GM23338 (cell line): ENCODE results near the gene DIP2C. TPM values are rescaled to one million over a fixed set of nuclear protein-coding genes. Genes with fewer than 3 reads are reported as not detected.

ENCODE experiments used
- ATAC-seq: fragments of 200-7000 bp; cut with Tn5 transposase; 3 replicates; pipeline ENCODE4 v1.9.1; 2020
- DNase-seq: peaks from one replicate; pipeline ENCODE4 v3.0.0-alpha.2; 2015; ENCODE audit warnings: low spot score
- H2AFZ ChIP-seq: fragments of 200-600 bp; sonication (generic); 2 replicates; pipeline ENCODE4 v1.8.0; 2016; ENCODE audit warnings: antibody characterized with exemption, mild to moderate bottlenecking, moderate library complexity
- H3F3A ChIP-seq: fragments of 200-600 bp; sonication (generic); replicated peaks from 2 replicates; pipeline ENCODE4 v1.8.0; 2017; ENCODE audit warnings: antibody characterized with exemption, mixed run types, low read depth
- H3K27ac ChIP-seq: fragments of 200-600 bp; sonication (generic); 2 replicates; pipeline ENCODE4 v1.6.1; 2016; ENCODE audit warnings: low read depth
- H3K27me3 ChIP-seq: fragments of 200-600 bp; sonication (generic); 2 replicates; pipeline ENCODE4 v1.8.0; 2016; ENCODE audit warnings: mild to moderate bottlenecking, mixed run types, moderate library complexity; ENCODE audit not compliant: insufficient read depth
- H3K36me3 ChIP-seq: fragments of 200-600 bp; sonication (generic); 2 replicates; pipeline ENCODE4 v1.8.0; 2016; ENCODE audit warnings: mild to moderate bottlenecking; ENCODE audit not compliant: insufficient read depth
- H3K4me1 ChIP-seq: fragments of 200-600 bp; sonication (generic); 2 replicates; pipeline ENCODE4 v1.8.0; 2016; ENCODE audit warnings: mild to moderate bottlenecking, moderate library complexity; ENCODE audit not compliant: insufficient read depth
- H3K4me2 ChIP-seq: fragments of 200-600 bp; sonication (generic); 2 replicates; pipeline ENCODE4 v1.7.1; 2017; ENCODE audit warnings: mixed run types
- H3K4me3 ChIP-seq: fragments of 200-600 bp; sonication (generic); 2 replicates; pipeline ENCODE4 v1.6.1; 2016; ENCODE audit warnings: mixed run types
- H3K79me2 ChIP-seq: fragments of 200-600 bp; sonication (generic); replicated peaks from 2 replicates; pipeline ENCODE4 v1.8.0; 2017; ENCODE audit warnings: mild to moderate bottlenecking; ENCODE audit not compliant: insufficient read depth
- H3K9me2 ChIP-seq: fragments of 200-600 bp; sonication (generic); 2 replicates; pipeline ENCODE4 v1.8.0; 2017; ENCODE audit not compliant: insufficient read depth
- H4K20me1 ChIP-seq: fragments of 200-600 bp; sonication (generic); replicated peaks from 2 replicates; pipeline ENCODE4 v1.8.0; 2017; ENCODE audit warnings: mild to moderate bottlenecking; ENCODE audit not compliant: insufficient read depth
- H3K27ac Mint-ChIP-seq: 2 replicates; pipeline ENCODE4 v1.8.0; 2020; ENCODE audit warnings: inconsistent platforms, mild to moderate bottlenecking, moderate library complexity, mixed read lengths
- H3K27me3 Mint-ChIP-seq: 3 replicates; pipeline ENCODE4 v1.8.0; 2022; ENCODE audit warnings: low read depth, mild to moderate bottlenecking, moderate library complexity, mixed read lengths, inconsistent platforms; ENCODE audit not compliant: insufficient read depth, poor library complexity
- H3K36me3 Mint-ChIP-seq: 3 replicates; pipeline ENCODE4 v1.8.0; 2021; ENCODE audit warnings: low read depth, mild to moderate bottlenecking, inconsistent platforms, moderate library complexity, mixed read lengths
- H3K4me1 Mint-ChIP-seq: 3 replicates; pipeline ENCODE4 v1.8.0; 2020; ENCODE audit warnings: mild to moderate bottlenecking, inconsistent platforms, mixed read lengths
- H3K4me3 Mint-ChIP-seq: 3 replicates; pipeline ENCODE4 v1.8.0; 2021; ENCODE audit warnings: moderate library complexity, mild to moderate bottlenecking, inconsistent platforms, mixed read lengths
- H3K9me3 Mint-ChIP-seq: 3 replicates; pipeline ENCODE4 v1.8.0; 2020; ENCODE audit warnings: moderate library complexity, mild to moderate bottlenecking, inconsistent platforms, mixed read lengths
- CREB1 ChIP-seq: fragments of 250-450 bp; sonication (Bioruptor Pico); IDR thresholded peaks from 2 replicates; pipeline ENCODE4 v1.5.0; 2020; ENCODE audit warnings: low read depth, mild to moderate bottlenecking, moderate library complexity
- CTCF ChIP-seq, 2 experiments: fragments of 200-600 bp in 1 of 2; sonication (generic) in 1 of 2; conservative IDR thresholded peaks; 2 replicates each; pipeline versions ENCODE4 v1.5.1 to v1.6.1; 2016 to 2017; ENCODE audit warnings: antibody characterized with exemption in 2 of 2, low read depth in 2 of 2, mild to moderate bottlenecking in 2 of 2, moderate library complexity in 1 of 2
- ETS1 ChIP-seq: IDR thresholded peaks from 2 replicates; pipeline ENCODE4 v1.6.1; 2016; ENCODE audit warnings: antibody characterized with exemption
- EZH2 ChIP-seq: fragments of 200-600 bp; sonication (generic); IDR thresholded peaks from one replicate; pipeline ENCODE4 v1.8.0; 2017; ENCODE audit warnings: antibody characterized with exemption, mild to moderate bottlenecking, low read depth; ENCODE audit not compliant: unreplicated experiment
- EZH2phosphoT487 ChIP-seq: fragments of 200-600 bp; sonication (generic); IDR thresholded peaks from one replicate; pipeline ENCODE4 v1.8.1; 2018; ENCODE audit warnings: antibody characterized with exemption; ENCODE audit not compliant: unreplicated experiment
- JUNB ChIP-seq: IDR thresholded peaks from one replicate; pipeline ENCODE4 v1.6.1; 2016; ENCODE audit warnings: antibody characterized with exemption; ENCODE audit not compliant: unreplicated experiment
- NANOG ChIP-seq: IDR thresholded peaks from 2 replicates; pipeline ENCODE4 v1.6.1; 2016; ENCODE audit warnings: antibody characterized with exemption, borderline replicate concordance
- POLR2AphosphoS5 ChIP-seq: IDR thresholded peaks from 2 replicates; pipeline ENCODE4 v1.6.1; 2016; ENCODE audit warnings: antibody characterized with exemption, low read depth
- REST ChIP-seq: IDR thresholded peaks from one replicate; pipeline ENCODE4 v1.6.1; 2018; ENCODE audit warnings: antibody characterized with exemption; ENCODE audit not compliant: unreplicated experiment
- STAT1 ChIP-seq: IDR thresholded peaks from one replicate; pipeline ENCODE4 v1.6.1; 2016; ENCODE audit warnings: antibody characterized with exemption; ENCODE audit not compliant: unreplicated experiment
- ZNF114 ChIP-seq: fragments of 250-450 bp; sonication (Bioruptor Pico); IDR thresholded peaks from 2 replicates; pipeline ENCODE4 v1.5.0; 2020; ENCODE audit warnings: mild to moderate bottlenecking, moderate library complexity
- ZNF331 ChIP-seq: fragments of 250-450 bp; sonication (Bioruptor Pico); IDR thresholded peaks from 2 replicates; pipeline ENCODE4 v1.5.0; 2020; ENCODE audit warnings: low read depth, mild to moderate bottlenecking, moderate library complexity
- ZNF462 ChIP-seq: fragments of 250-450 bp; sonication (Bioruptor Pico); IDR thresholded peaks from 2 replicates; pipeline ENCODE4 v1.5.0; 2020; ENCODE audit warnings: mild to moderate bottlenecking, moderate library complexity
- polyA plus RNA-seq: library from polyadenylated mRNA; unstranded; fragments of >200 nt; fragmentation: Nextera tagmentation; extraction: Ambion mirVana; gene quantifications from 2 replicates; pipeline ENCODE4 v1.2.1, GENCODE V29; 2016
- total RNA-seq: library from RNA; depleted of rRNA; stranded (reverse); fragments of >200 nt; shearing (Covaris generic); gene quantifications from 2 replicates; pipeline ENCODE4 v1.2.3, GENCODE V29; 2014

DIP2C gene
- total and polyA plus RNA-seq, 2 experiments from 2014 or later: 5.1 to 7.7 TPM

- ATAC-seq (no peak), DNase-seq (no peak)
- no peak overlapping the region for H3K4me3 ChIP-seq
- TF ChIP-seq REST (no peak), NANOG (no peak), EZH2 (no peak), EZH2phosphoT487 (no peak), ZNF462 (CRISPR knock-in tag) (no peak), STAT1 (no peak), CTCF (conservative IDR thresholded peaks at IDR 0.05; ENCODE audit: low read depth in 2 of 2) (no peak), ZNF331 (CRISPR knock-in tag) (no peak), CREB1 (CRISPR knock-in tag) (no peak), ZNF114 (CRISPR knock-in tag) (no peak), ETS1 (no peak), POLR2AphosphoS5 (no peak), JUNB (no peak)
- no peak overlapping the region for H3K4me2 ChIP-seq
- no peak overlapping the region for H2AFZ ChIP-seq
- peaks cover 18% of the 10 kb centered on the region for H3K4me1 Mint-ChIP-seq
- no peaks in the 10 kb centered on the region for H3K79me2 ChIP-seq
- no peaks in the 10 kb centered on the region for H3K36me3 ChIP-seq
- H3K9me3 Mint-ChIP-seq: no peaks in the 10 kb centered on the region
- H3K27ac ChIP-seq: no peak overlapping the region
- no peaks in the 10 kb centered on the region; the same call in 1 of the 2 replicates for H4K20me1 ChIP-seq
- H3K4me1 ChIP-seq: no peaks in the 10 kb centered on the region
- H3K27me3 ChIP-seq: no peaks in the 10 kb centered on the region
- no peaks in the 10 kb centered on the region for H3K9me2 ChIP-seq
- no peaks in the 10 kb centered on the region; the same call in 2 of the 3 replicates for H3K36me3 Mint-ChIP-seq
- H3K27ac Mint-ChIP-seq: no peak overlapping the region
- H3K4me3 Mint-ChIP-seq: no peak overlapping the region
- no peaks in the 10 kb centered on the region for H3F3A ChIP-seq
- peaks cover 6% of the 10 kb centered on the region for H3K27me3 Mint-ChIP-seq
Measured at GRCh38 chr10:454860-455259, 234.6 kb downstream of the DIP2C start.
